Astrocyte (in vitro differentiated cells and primary cell): Measurements from ENCODE around the gene WIPF2.

Experiments used
- EZH2 ChIP-seq: IDR thresholded peaks from 2 replicates; pipeline ENCODE4 v1.6.1; 2012; ENCODE audit warnings: mild to moderate bottlenecking, low read length, inconsistent platforms; ENCODE audit not compliant: insufficient read depth
- TF ChIP-seq, protein P1 (sequence below): IDR thresholded peaks from 2 replicates; pipeline ENCODE4 v1.5.1; 2011; ENCODE audit warnings: low read depth, mild to moderate bottlenecking, inconsistent platforms, low read length, moderate library complexity; ENCODE audit not compliant: insufficient read depth

DNA sequence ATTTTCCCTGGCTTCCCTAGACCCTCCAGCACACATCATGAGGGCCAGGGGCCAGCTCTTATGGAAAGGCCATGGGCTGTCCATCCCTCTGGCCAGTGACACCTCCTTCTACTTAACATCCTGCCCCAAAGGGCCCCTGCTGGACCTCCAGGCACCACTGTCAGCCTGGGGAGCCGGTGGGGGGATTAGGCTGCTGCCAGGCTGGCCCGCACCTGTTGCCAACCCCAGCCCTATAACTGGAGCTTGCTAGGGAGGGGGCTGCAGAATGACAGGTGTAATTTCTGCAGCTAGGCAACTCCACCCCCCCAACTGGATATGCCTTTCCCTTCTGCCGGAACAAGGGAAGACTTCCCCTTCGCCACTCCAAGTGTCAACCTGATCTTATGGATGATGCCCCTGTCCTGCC lies 102.4 kb downstream of the WIPF2 start:
- TF ChIP-seq, protein P1, sequence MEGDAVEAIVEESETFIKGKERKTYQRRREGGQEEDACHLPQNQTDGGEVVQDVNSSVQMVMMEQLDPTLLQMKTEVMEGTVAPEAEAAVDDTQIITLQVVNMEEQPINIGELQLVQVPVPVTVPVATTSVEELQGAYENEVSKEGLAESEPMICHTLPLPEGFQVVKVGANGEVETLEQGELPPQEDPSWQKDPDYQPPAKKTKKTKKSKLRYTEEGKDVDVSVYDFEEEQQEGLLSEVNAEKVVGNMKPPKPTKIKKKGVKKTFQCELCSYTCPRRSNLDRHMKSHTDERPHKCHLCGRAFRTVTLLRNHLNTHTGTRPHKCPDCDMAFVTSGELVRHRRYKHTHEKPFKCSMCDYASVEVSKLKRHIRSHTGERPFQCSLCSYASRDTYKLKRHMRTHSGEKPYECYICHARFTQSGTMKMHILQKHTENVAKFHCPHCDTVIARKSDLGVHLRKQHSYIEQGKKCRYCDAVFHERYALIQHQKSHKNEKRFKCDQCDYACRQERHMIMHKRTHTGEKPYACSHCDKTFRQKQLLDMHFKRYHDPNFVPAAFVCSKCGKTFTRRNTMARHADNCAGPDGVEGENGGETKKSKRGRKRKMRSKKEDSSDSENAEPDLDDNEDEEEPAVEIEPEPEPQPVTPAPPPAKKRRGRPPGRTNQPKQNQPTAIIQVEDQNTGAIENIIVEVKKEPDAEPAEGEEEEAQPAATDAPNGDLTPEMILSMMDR, result no peak
- TF ChIP-seq EZH2, result no peak
